OCI-LY1 (cell line): ENCODE measurements around the gene CHD5.

ENCODE experiments used
- H2AFZ ChIP-seq: fragments of 200-600 bp; sonication (generic), shearing (Covaris generic); 2 replicates; pipeline ENCODE4 v1.6.0; 2014; ENCODE audit warnings: antibody characterized with exemption, mild to moderate bottlenecking, low read length
- H3F3A ChIP-seq: fragments of 200-600 bp; sonication (generic), shearing (Covaris generic); 2 replicates; pipeline ENCODE4 v1.6.0; 2014; ENCODE audit warnings: mild to moderate bottlenecking, antibody characterized with exemption, low read length, moderate library complexity; ENCODE audit not compliant: insufficient read depth
- H3K27ac ChIP-seq: fragments of 200-600 bp; sonication (generic); 2 replicates; pipeline ENCODE4 v1.5.1; 2014; ENCODE audit warnings: low read length, mixed run types, mild to moderate bottlenecking, low read depth; ENCODE audit not compliant: poor library complexity, severe bottlenecking
- H3K27me3 ChIP-seq: fragments of 200-600 bp; sonication (generic); 2 replicates; pipeline ENCODE4 v1.6.0; 2014; ENCODE audit warnings: antibody characterized with exemption, mild to moderate bottlenecking, low read length, moderate library complexity; ENCODE audit not compliant: insufficient read depth
- H3K36me3 ChIP-seq: fragments of 200-600 bp; sonication (generic); 2 replicates; pipeline ENCODE4 v1.6.1; 2014; ENCODE audit warnings: mild to moderate bottlenecking, antibody characterized with exemption, low read length, moderate library complexity, mixed read lengths; ENCODE audit not compliant: insufficient read depth
- H3K4me1 ChIP-seq: fragments of 200-600 bp; sonication (generic); 2 replicates; pipeline ENCODE4 v1.5.1; 2014; ENCODE audit warnings: mild to moderate bottlenecking, low read length, moderate library complexity; ENCODE audit not compliant: insufficient read depth, severe bottlenecking
- H3K4me2 ChIP-seq: fragments of 200-600 bp; sonication (generic), shearing (Covaris generic); 2 replicates; pipeline ENCODE4 v1.6.1; 2014; ENCODE audit warnings: low read length
- H3K4me3 ChIP-seq: fragments of 200-600 bp; sonication (generic); 2 replicates; pipeline ENCODE4 v1.5.1; 2014; ENCODE audit warnings: low read length, low read depth, mild to moderate bottlenecking, mixed read lengths; ENCODE audit not compliant: poor library complexity, severe bottlenecking
- H3K79me2 ChIP-seq: fragments of 200-600 bp; shearing (Covaris generic); 2 replicates; pipeline ENCODE4 v1.6.1; 2016; ENCODE audit warnings: mixed run types, low read length, mixed read lengths; ENCODE audit not compliant: insufficient read depth
- H3K9ac ChIP-seq: fragments of 200-600 bp; sonication (generic), shearing (Covaris generic); 2 replicates; pipeline ENCODE4 v1.6.1; 2014; ENCODE audit warnings: mild to moderate bottlenecking, low read length, mixed read lengths
- H3K9me2 ChIP-seq: fragments of 200-600 bp; sonication (generic), shearing (Covaris generic); 2 replicates; pipeline ENCODE4 v1.6.1; 2014; ENCODE audit warnings: low read depth, mild to moderate bottlenecking, low read length, mixed read lengths
- H3K9me3 ChIP-seq: fragments of 200-600 bp; shearing (Covaris generic); 2 replicates; pipeline ENCODE4 v1.6.1; 2014; ENCODE audit warnings: low read length, mixed read lengths
- H4K20me1 ChIP-seq: fragments of 200-600 bp; sonication (generic), shearing (Covaris generic); 2 replicates; pipeline ENCODE4 v1.6.0; 2016; ENCODE audit warnings: mild to moderate bottlenecking, low read length; ENCODE audit not compliant: insufficient read depth
- EZH2 ChIP-seq: fragments of 200-600 bp; sonication (generic), shearing (Covaris generic); IDR thresholded peaks from 2 replicates; pipeline ENCODE4 v1.8.0; 2017; ENCODE audit warnings: borderline replicate concordance, mixed run types, mild to moderate bottlenecking, antibody characterized with exemption, low read length, moderate library complexity, mixed read lengths
- TF ChIP-seq, protein P1 (sequence below): fragments of 200-600 bp; sonication (generic), shearing (Covaris generic); IDR thresholded peaks from 2 replicates; pipeline ENCODE4 v1.5.1; 2017; ENCODE audit warnings: mild to moderate bottlenecking, antibody characterized with exemption, low read length, moderate library complexity, mixed read lengths

CHD5 gene

DNA sequence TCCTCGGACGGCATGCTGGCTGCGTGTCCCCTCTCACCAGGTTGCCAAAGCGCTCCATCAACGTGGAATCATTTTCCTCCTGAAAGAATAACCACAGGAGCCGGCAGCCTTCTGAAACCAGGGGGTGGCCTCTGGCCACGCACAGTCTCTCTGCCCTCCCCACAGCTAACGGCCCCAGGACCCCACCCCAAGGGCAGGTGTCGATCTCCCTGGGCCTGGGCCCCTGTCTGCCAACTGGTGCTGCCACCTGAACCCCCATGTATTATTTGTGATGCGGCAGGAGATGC is 88.4 kb downstream of the CHD5 start:
- Histone ChIP-seq H3F3A (no peaks in the 10 kb centered on the region), H3K9ac (no peak overlapping the region), H4K20me1 (no peaks in the 10 kb centered on the region), H3K4me1 (no peaks in the 10 kb centered on the region), H3K27ac (no peak overlapping the region), H3K9me2 (no peaks in the 10 kb centered on the region), H2AFZ (no peak overlapping the region), H3K4me3 (no peak overlapping the region), H3K36me3 (peaks cover 27% of the 10 kb centered on the region; the same call in 1 of the 2 replicates), H3K79me2 (no peaks in the 10 kb centered on the region), H3K9me3 (no peaks in the 10 kb centered on the region), H3K4me2 (no peak overlapping the region), H3K27me3 (no peaks in the 10 kb centered on the region)
- no peak for TF ChIP-seq EZH2
- TF ChIP-seq, protein P1, sequence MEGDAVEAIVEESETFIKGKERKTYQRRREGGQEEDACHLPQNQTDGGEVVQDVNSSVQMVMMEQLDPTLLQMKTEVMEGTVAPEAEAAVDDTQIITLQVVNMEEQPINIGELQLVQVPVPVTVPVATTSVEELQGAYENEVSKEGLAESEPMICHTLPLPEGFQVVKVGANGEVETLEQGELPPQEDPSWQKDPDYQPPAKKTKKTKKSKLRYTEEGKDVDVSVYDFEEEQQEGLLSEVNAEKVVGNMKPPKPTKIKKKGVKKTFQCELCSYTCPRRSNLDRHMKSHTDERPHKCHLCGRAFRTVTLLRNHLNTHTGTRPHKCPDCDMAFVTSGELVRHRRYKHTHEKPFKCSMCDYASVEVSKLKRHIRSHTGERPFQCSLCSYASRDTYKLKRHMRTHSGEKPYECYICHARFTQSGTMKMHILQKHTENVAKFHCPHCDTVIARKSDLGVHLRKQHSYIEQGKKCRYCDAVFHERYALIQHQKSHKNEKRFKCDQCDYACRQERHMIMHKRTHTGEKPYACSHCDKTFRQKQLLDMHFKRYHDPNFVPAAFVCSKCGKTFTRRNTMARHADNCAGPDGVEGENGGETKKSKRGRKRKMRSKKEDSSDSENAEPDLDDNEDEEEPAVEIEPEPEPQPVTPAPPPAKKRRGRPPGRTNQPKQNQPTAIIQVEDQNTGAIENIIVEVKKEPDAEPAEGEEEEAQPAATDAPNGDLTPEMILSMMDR = no peak

- no peaks in the 10 kb centered on the region for H3F3A ChIP-seq
- H3K27ac ChIP-seq = no peak overlapping the region
- H3K4me2 ChIP-seq = no peak overlapping the region
- no peak overlapping the region for H3K9ac ChIP-seq
- H3K4me3 ChIP-seq = no peak overlapping the region
- no peaks in the 10 kb centered on the region for H3K79me2 ChIP-seq
- H3K36me3 ChIP-seq = peaks cover 25% of the 10 kb centered on the region; the same call in 1 of the 2 replicates
- no peak overlapping the region for H2AFZ ChIP-seq
- TF ChIP-seq EZH2 = no peak
- TF ChIP-seq, protein P1 = no peak
- H3K27me3 ChIP-seq = no peaks in the 10 kb centered on the region
- H4K20me1 ChIP-seq = no peaks in the 10 kb centered on the region
- no peaks in the 10 kb centered on the region for H3K9me3 ChIP-seq
- no peaks in the 10 kb centered on the region for H3K9me2 ChIP-seq
- no peaks in the 10 kb centered on the region for H3K4me1 ChIP-seq
Measured at GRCh38 chr1:6090996-6091822, 88.9 kb downstream of the CHD5 start.

- Histone ChIP-seq H3K4me2 (no peak overlapping the region), H3K4me3 (no peak overlapping the region), H3K36me3 (peaks cover 23% of the 10 kb centered on the region; the same call in 1 of the 2 replicates), H3K9ac (no peak overlapping the region), H3K27ac (no peak overlapping the region), H3K4me1 (no peaks in the 10 kb centered on the region), H3K79me2 (no peaks in the 10 kb centered on the region), H2AFZ (no peak overlapping the region), H4K20me1 (no peaks in the 10 kb centered on the region), H3K9me2 (no peaks in the 10 kb centered on the region), H3K27me3 (no peaks in the 10 kb centered on the region), H3K9me3 (no peaks in the 10 kb centered on the region), H3F3A (no peaks in the 10 kb centered on the region)
- no peak for TF ChIP-seq EZH2
- TF ChIP-seq, protein P1 = no peak
Measured at GRCh38 chr1:6090288-6090687, 89.8 kb downstream of the CHD5 start.
